OCI-LY1 (cell line): ENCODE results near the gene PCSK5.

Experiments
- H2AFZ ChIP-seq: fragments of 200-600 bp; sonication (generic), shearing (Covaris generic); 2 replicates; pipeline ENCODE4 v1.6.0; 2014; ENCODE audit warnings: antibody characterized with exemption, mild to moderate bottlenecking, low read length
- H3F3A ChIP-seq: fragments of 200-600 bp; sonication (generic), shearing (Covaris generic); 2 replicates; pipeline ENCODE4 v1.6.0; 2014; ENCODE audit warnings: mild to moderate bottlenecking, antibody characterized with exemption, low read length, moderate library complexity; ENCODE audit not compliant: insufficient read depth
- H3K27ac ChIP-seq: fragments of 200-600 bp; sonication (generic); 2 replicates; pipeline ENCODE4 v1.5.1; 2014; ENCODE audit warnings: low read length, mixed run types, mild to moderate bottlenecking, low read depth; ENCODE audit not compliant: poor library complexity, severe bottlenecking
- H3K27me3 ChIP-seq: fragments of 200-600 bp; sonication (generic); 2 replicates; pipeline ENCODE4 v1.6.0; 2014; ENCODE audit warnings: antibody characterized with exemption, mild to moderate bottlenecking, low read length, moderate library complexity; ENCODE audit not compliant: insufficient read depth
- H3K36me3 ChIP-seq: fragments of 200-600 bp; sonication (generic); 2 replicates; pipeline ENCODE4 v1.6.1; 2014; ENCODE audit warnings: mild to moderate bottlenecking, antibody characterized with exemption, low read length, moderate library complexity, mixed read lengths; ENCODE audit not compliant: insufficient read depth
- H3K4me1 ChIP-seq: fragments of 200-600 bp; sonication (generic); 2 replicates; pipeline ENCODE4 v1.5.1; 2014; ENCODE audit warnings: mild to moderate bottlenecking, low read length, moderate library complexity; ENCODE audit not compliant: insufficient read depth, severe bottlenecking
- H3K4me2 ChIP-seq: fragments of 200-600 bp; sonication (generic), shearing (Covaris generic); 2 replicates; pipeline ENCODE4 v1.6.1; 2014; ENCODE audit warnings: low read length
- H3K4me3 ChIP-seq: fragments of 200-600 bp; sonication (generic); 2 replicates; pipeline ENCODE4 v1.5.1; 2014; ENCODE audit warnings: low read length, low read depth, mild to moderate bottlenecking, mixed read lengths; ENCODE audit not compliant: poor library complexity, severe bottlenecking
- H3K79me2 ChIP-seq: fragments of 200-600 bp; shearing (Covaris generic); 2 replicates; pipeline ENCODE4 v1.6.1; 2016; ENCODE audit warnings: mixed run types, low read length, mixed read lengths; ENCODE audit not compliant: insufficient read depth
- H3K9ac ChIP-seq: fragments of 200-600 bp; sonication (generic), shearing (Covaris generic); 2 replicates; pipeline ENCODE4 v1.6.1; 2014; ENCODE audit warnings: mild to moderate bottlenecking, low read length, mixed read lengths
- H3K9me2 ChIP-seq: fragments of 200-600 bp; sonication (generic), shearing (Covaris generic); 2 replicates; pipeline ENCODE4 v1.6.1; 2014; ENCODE audit warnings: low read depth, mild to moderate bottlenecking, low read length, mixed read lengths
- H3K9me3 ChIP-seq: fragments of 200-600 bp; shearing (Covaris generic); 2 replicates; pipeline ENCODE4 v1.6.1; 2014; ENCODE audit warnings: low read length, mixed read lengths
- H4K20me1 ChIP-seq: fragments of 200-600 bp; sonication (generic), shearing (Covaris generic); 2 replicates; pipeline ENCODE4 v1.6.0; 2016; ENCODE audit warnings: mild to moderate bottlenecking, low read length; ENCODE audit not compliant: insufficient read depth
- CTCF ChIP-seq: fragments of 200-600 bp; sonication (generic), shearing (Covaris generic); IDR thresholded peaks from 2 replicates; pipeline ENCODE4 v1.5.1; 2017; ENCODE audit warnings: mild to moderate bottlenecking, antibody characterized with exemption, low read length, moderate library complexity, mixed read lengths
- EZH2 ChIP-seq: fragments of 200-600 bp; sonication (generic), shearing (Covaris generic); IDR thresholded peaks from 2 replicates; pipeline ENCODE4 v1.8.0; 2017; ENCODE audit warnings: borderline replicate concordance, mixed run types, mild to moderate bottlenecking, antibody characterized with exemption, low read length, moderate library complexity, mixed read lengths

Gene PCSK5

GRCh38 chr9:76018761-76019160 is 128.3 kb downstream of the PCSK5 start:
- H3K27me3 ChIP-seq = no peaks in the 10 kb centered on the region
- no peak overlapping the region for H3K9ac ChIP-seq
- H3K79me2 ChIP-seq = no peaks in the 10 kb centered on the region
- H3K4me3 ChIP-seq = no peak overlapping the region
- H3K27ac ChIP-seq = no peak overlapping the region
- H3F3A ChIP-seq = no peaks in the 10 kb centered on the region
- no peak overlapping the region for H2AFZ ChIP-seq
- H3K9me2 ChIP-seq = no peaks in the 10 kb centered on the region
- H3K9me3 ChIP-seq = no peaks in the 10 kb centered on the region
- H3K4me2 ChIP-seq = no peak overlapping the region
- H3K4me1 ChIP-seq = no peaks in the 10 kb centered on the region
- no peaks in the 10 kb centered on the region for H3K36me3 ChIP-seq
- no peaks in the 10 kb centered on the region for H4K20me1 ChIP-seq
- TF ChIP-seq EZH2 (no peak), CTCF (no peak)

GRCh38 chr9:76020652-76021051 is 130.2 kb downstream of the PCSK5 start:
- no peaks in the 10 kb centered on the region for H3K9me3 ChIP-seq
- no peaks in the 10 kb centered on the region for H4K20me1 ChIP-seq
- H3K27me3 ChIP-seq = no peaks in the 10 kb centered on the region
- no peaks in the 10 kb centered on the region for H3K9me2 ChIP-seq
- no peaks in the 10 kb centered on the region for H3K36me3 ChIP-seq
- no peaks in the 10 kb centered on the region for H3K4me1 ChIP-seq
- H3K27ac ChIP-seq = no peak overlapping the region
- no peak overlapping the region for H3K4me3 ChIP-seq
- no peak overlapping the region for H3K9ac ChIP-seq
- TF ChIP-seq CTCF = no peak
- no peak for TF ChIP-seq EZH2
- no peaks in the 10 kb centered on the region for H3K79me2 ChIP-seq
- no peaks in the 10 kb centered on the region for H3F3A ChIP-seq
- H2AFZ ChIP-seq = no peak overlapping the region
- H3K4me2 ChIP-seq = no peak overlapping the region

- Histone ChIP-seq H2AFZ (no peak overlapping the region), H3K9me2 (no peaks in the 10 kb centered on the region), H4K20me1 (no peaks in the 10 kb centered on the region), H3K27me3 (no peaks in the 10 kb centered on the region), H3K9me3 (no peaks in the 10 kb centered on the region), H3F3A (no peaks in the 10 kb centered on the region), H3K79me2 (no peaks in the 10 kb centered on the region), H3K4me2 (no peak overlapping the region), H3K4me1 (no peaks in the 10 kb centered on the region), H3K36me3 (no peaks in the 10 kb centered on the region), H3K9ac (no peak overlapping the region), H3K4me3 (no peak overlapping the region), H3K27ac (no peak overlapping the region)
- TF ChIP-seq EZH2 (no peak), CTCF (no peak)
Measured at GRCh38 chr9:76022317-76022716, 131.8 kb downstream of the PCSK5 start.
